NCI-H2227 treated with DMSO at 0.1 percent for 48 hours (cell line): ENCODE measurements around the gene SSX7.
"Not testable (repeated sequence)": the region's sequence is repeated elsewhere in the genome, so short reads cannot be mapped to it uniquely, and the experiment has no call there.

Experiments
- DNase-seq: peaks from one replicate; lab custom pipeline; 2025; lab: John Stamatoyannopoulos, UW

Gene SSX7

DNA sequence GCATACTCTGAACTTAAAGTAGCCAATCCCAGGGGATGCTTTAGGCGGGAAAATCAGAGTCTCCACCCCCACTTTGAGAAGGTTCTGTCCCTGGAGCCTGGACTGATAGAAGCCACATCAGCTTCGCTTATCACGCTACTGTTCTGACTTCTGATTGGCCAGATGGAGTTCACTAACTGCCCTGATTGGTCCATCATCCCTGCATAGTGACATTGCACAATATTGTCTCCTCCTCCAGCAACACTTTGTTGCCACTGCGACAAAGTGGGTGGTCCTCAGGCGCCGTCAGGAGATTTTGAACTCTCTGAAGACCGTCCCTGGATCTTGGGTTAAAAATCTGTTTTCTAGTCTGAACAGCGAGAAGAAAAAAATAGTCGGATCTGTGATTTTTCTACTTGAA lies at the start of gene SSX7:
TSS of gene SSX7 (minus strand) at position 101 of the 400 bp plus-strand sequence. CDS start 1,428 bp downstream, outside the sequence.
- not testable (repeated sequence) for DNase-seq

DNA sequence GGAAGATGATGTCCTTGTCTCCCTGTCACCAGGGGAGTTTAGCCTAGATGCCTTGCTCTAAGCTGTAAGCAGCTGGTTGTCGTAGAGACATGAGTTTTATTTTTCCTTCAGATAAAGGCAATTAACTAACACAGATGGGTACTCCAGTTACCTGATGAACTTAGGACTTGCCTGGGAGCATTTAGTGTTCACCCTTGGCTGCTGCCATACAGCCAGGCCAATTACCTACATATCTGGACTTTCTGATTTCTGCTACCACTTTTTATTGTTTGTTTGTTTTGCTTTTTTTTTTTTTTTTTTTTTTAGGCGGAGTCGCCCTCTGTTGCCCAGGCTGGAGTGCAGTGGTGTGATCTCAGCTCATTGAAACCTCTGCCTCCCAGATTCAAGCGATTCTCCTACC lies 37.3 kb upstream of the SSX7 start:
- DNase-seq: not testable (repeated sequence)

DNA sequence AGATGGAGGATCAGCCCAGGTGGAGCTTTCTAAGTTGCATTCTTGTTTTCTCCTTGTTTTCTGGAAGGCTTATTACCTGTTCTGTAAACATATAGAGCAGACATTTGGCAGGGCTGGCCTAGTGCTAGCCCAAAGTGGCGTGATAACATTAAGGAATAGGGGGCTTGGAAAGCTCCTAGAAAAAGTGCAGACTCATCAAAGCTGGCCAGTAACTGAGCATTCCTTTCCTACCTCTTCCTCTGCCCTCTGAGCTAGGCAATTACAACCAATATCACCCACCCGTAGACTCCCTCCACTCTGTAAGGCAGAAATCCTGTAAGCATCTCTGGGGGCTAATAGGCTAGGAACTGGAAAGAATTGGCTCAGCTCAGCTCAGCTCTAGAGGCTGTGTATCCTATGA lies 7.5 kb upstream of the SSX7 start:
- not testable (repeated sequence) for DNase-seq

DNA sequence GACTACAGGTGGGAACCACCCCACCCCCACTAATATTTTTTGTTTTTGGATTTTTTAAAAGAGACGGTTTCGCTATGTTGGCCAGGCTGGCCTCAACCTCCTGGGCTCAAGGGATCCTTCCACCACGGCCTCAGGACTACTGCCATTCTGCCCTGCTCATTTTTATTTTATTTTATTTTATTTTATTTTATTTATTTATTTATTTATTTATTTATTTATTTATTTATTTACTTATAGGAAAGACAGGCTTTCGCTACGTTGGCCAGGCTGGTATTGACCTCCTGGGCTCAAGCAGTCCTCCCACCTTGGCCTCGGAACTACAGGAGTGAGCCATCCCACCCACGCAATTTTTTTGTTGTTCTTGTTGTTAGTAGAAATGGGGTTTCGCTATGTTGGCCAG lies 775 bp upstream of the SSX7 start:
- not testable (repeated sequence) for DNase-seq

DNA sequence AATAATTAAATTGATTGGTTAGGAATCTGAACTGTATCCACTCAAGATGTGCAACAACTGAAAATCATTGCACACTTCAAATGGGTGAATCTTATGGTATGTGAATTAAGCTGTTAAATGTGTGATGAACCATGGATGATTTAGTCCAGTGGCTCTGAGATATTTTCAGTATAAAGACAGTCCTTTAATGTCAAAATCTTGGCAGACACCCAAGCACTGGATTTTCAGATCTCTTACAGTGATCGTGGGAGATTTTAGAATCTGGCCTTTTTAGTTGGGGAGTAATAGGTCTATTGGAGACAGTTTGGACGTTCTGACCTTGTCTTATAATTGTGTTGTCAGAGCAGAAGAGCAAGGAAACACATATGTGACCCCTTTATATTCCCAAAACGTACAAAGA lies 4.0 kb downstream of the SSX7 start:
- DNase-seq: not testable (repeated sequence)

- not testable (repeated sequence) for DNase-seq
Observed at GRCh38 chrX:52648956-52649355, 5.7 kb downstream of the SSX7 start.

- not testable (repeated sequence) for DNase-seq
Observed at GRCh38 chrX:52628483-52628882, 26.2 kb downstream of the SSX7 start.

GRCh38 chrX:52620661-52621060 lies 34.0 kb downstream of the SSX7 start:
- not testable (repeated sequence) for DNase-seq

DNA sequence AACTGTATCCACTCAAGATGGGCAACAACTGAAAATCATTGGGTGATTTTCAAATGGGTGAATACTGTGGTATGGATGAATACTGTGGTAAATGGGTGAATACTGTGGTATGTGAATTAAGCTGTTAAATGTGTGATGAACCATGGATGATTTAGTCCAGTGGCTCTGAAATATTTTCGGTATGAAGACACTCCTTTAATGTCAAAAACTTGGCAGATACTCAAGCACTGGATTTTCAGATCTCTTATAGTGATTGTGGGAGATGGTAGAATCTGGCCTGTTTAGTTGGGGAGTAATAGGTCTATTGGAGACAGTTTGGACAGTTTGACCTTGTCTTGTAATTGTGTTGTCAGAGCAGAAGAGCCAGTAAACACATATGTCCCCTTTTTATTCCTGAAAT lies 45.7 kb downstream of the SSX7 start:
- DNase-seq: no peak

DNA sequence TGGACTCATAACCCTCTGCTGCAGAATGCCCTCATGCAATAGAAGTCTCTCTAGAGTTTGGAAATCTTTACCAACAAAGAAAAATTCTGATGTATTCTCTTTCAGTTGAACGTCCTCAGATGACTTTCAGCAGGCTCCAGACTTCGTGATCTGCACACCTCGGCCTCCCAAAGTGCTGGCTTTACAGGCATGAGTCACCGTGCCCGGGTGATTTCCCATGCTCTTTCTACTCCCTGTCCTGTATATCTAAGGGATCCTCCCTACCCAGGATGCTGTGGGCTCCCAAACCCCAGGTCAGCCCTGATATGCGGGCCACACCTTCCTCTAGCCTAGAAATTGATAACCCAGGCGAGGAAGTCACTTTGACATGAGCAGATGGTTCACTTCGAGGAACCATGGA lies 51.5 kb downstream of the SSX7 start:
- not testable (repeated sequence) for DNase-seq

DNA sequence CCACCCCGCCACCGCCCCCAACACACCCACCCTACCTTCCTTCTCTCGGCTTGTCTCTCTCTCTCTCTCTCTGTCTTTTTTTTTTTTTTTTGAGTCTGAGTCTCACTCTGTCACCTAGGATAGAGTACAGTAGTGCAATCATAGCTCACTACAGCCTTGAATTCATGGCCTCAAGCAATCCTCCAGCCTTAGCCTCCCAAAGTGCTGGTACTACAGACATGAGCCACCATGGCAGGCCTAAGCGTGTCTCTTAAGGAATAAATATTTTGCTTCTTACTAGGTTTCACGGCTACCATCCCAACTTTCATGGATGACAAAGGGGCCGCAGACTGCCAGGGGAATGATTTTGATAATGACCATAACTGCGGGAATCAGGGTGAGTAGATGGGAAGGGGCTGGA lies 55.8 kb downstream of the SSX7 start:
- DNase-seq: no peak

GRCh38 chrX:52594658-52595057 lies 60.0 kb downstream of the SSX7 start:
- no peak for DNase-seq
